ENCODE results near the gene SBF2.

SBF2 gene

GRCh38 chr11:10325277-10326011 is 31.4 kb upstream of the SBF2 start:
- TF ChIP-seq, protein P1, sequence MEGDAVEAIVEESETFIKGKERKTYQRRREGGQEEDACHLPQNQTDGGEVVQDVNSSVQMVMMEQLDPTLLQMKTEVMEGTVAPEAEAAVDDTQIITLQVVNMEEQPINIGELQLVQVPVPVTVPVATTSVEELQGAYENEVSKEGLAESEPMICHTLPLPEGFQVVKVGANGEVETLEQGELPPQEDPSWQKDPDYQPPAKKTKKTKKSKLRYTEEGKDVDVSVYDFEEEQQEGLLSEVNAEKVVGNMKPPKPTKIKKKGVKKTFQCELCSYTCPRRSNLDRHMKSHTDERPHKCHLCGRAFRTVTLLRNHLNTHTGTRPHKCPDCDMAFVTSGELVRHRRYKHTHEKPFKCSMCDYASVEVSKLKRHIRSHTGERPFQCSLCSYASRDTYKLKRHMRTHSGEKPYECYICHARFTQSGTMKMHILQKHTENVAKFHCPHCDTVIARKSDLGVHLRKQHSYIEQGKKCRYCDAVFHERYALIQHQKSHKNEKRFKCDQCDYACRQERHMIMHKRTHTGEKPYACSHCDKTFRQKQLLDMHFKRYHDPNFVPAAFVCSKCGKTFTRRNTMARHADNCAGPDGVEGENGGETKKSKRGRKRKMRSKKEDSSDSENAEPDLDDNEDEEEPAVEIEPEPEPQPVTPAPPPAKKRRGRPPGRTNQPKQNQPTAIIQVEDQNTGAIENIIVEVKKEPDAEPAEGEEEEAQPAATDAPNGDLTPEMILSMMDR (IDR thresholded peaks at IDR 0.05; ENCODE audit: borderline replicate concordance, extremely low read depth, low read length, poor library complexity, severe bottlenecking) = no peak
- no peak for TF ChIP-seq EZH2 (IDR thresholded peaks at IDR 0.05; ENCODE audit: borderline replicate concordance, low read depth, low read length, severe bottlenecking)
- Histone ChIP-seq H3K4me2 (ENCODE audit: insufficient read depth, low read length) (no peak overlapping the region), H3K4me3 (ENCODE audit: low read depth in 1 of 2, low read length in 2 of 2) (no peak overlapping the region), H3K27ac (ENCODE audit: low read length) (no peak overlapping the region), H3K27me3 (ENCODE audit: insufficient read depth, low read length, poor library complexity) (peaks cover 29% of the 10 kb centered on the region), H3K79me2 (ENCODE audit: insufficient read depth, low read length) (no peaks in the 10 kb centered on the region), H3K4me1 (ENCODE audit: insufficient read depth, low read length) (peaks cover 8% of the 10 kb centered on the region), H3K36me3 (ENCODE audit: insufficient read depth, low read length) (no peaks in the 10 kb centered on the region), H4K20me1 (ENCODE audit: insufficient read depth, low read length) (no peaks in the 10 kb centered on the region), H3K9me3 (ENCODE audit: insufficient read depth, low read length, severe bottlenecking) (no peaks in the 10 kb centered on the region), H3K9ac (ENCODE audit: low read depth, low read length) (no peak overlapping the region), H2AFZ (ENCODE audit: low read depth, low read length) (no peak overlapping the region)
- DNase-seq (no peak), ATAC-seq (ENCODE audit: insufficient read depth, low read depth) (no peak)

- Histone ChIP-seq H3K4me3 (ENCODE audit: low read depth in 1 of 2, low read length in 2 of 2) (no peak overlapping the region), H2AFZ (ENCODE audit: low read depth, low read length) (no peak overlapping the region), H3K9ac (ENCODE audit: low read depth, low read length) (no peak overlapping the region), H3K36me3 (ENCODE audit: insufficient read depth, low read length) (no peaks in the 10 kb centered on the region), H4K20me1 (ENCODE audit: insufficient read depth, low read length) (no peaks in the 10 kb centered on the region), H3K27ac (ENCODE audit: low read length) (no peak overlapping the region), H3K4me2 (ENCODE audit: insufficient read depth, low read length) (no peak overlapping the region), H3K79me2 (ENCODE audit: insufficient read depth, low read length) (no peaks in the 10 kb centered on the region), H3K27me3 (ENCODE audit: insufficient read depth, low read length, poor library complexity) (peaks cover 29% of the 10 kb centered on the region), H3K4me1 (ENCODE audit: insufficient read depth, low read length) (peaks cover 8% of the 10 kb centered on the region), H3K9me3 (ENCODE audit: insufficient read depth, low read length, severe bottlenecking) (no peaks in the 10 kb centered on the region)
- ATAC-seq (ENCODE audit: insufficient read depth, low read depth) = no peak
- TF ChIP-seq EZH2 (IDR thresholded peaks at IDR 0.05; ENCODE audit: borderline replicate concordance, low read depth, low read length, severe bottlenecking) = no peak
- TF ChIP-seq, protein P1 (IDR thresholded peaks at IDR 0.05; ENCODE audit: borderline replicate concordance, extremely low read depth, low read length, poor library complexity, severe bottlenecking) = no peak
- DNase-seq = no peak
These were observed 30.5 kb upstream of the SBF2 start for GRCh38 chr11:10324474-10324873.

GRCh38 chr11:10323793-10324170 is 29.8 kb upstream of the SBF2 start:
- Histone ChIP-seq H3K36me3 (ENCODE audit: insufficient read depth, low read length) (no peaks in the 10 kb centered on the region), H3K9me3 (ENCODE audit: insufficient read depth, low read length, severe bottlenecking) (no peaks in the 10 kb centered on the region), H3K4me2 (ENCODE audit: insufficient read depth, low read length) (no peak overlapping the region), H4K20me1 (ENCODE audit: insufficient read depth, low read length) (no peaks in the 10 kb centered on the region), H2AFZ (ENCODE audit: low read depth, low read length) (no peak overlapping the region), H3K27me3 (ENCODE audit: insufficient read depth, low read length, poor library complexity) (peaks cover 29% of the 10 kb centered on the region), H3K27ac (ENCODE audit: low read length) (no peak overlapping the region), H3K4me3 (ENCODE audit: low read depth in 1 of 2, low read length in 2 of 2) (no peak overlapping the region), H3K9ac (ENCODE audit: low read depth, low read length) (no peak overlapping the region), H3K4me1 (ENCODE audit: insufficient read depth, low read length) (peaks cover 8% of the 10 kb centered on the region), H3K79me2 (ENCODE audit: insufficient read depth, low read length) (no peaks in the 10 kb centered on the region)
- DNase-seq = no peak
- TF ChIP-seq, protein P1 (IDR thresholded peaks at IDR 0.05; ENCODE audit: borderline replicate concordance, extremely low read depth, low read length, poor library complexity, severe bottlenecking) = no peak
- no peak for TF ChIP-seq EZH2 (IDR thresholded peaks at IDR 0.05; ENCODE audit: borderline replicate concordance, low read depth, low read length, severe bottlenecking)
- no peak for ATAC-seq (ENCODE audit: insufficient read depth, low read depth)
